Measurements from ENCODE around the gene CHAT. TPM values are rescaled to one million over a fixed set of nuclear protein-coding genes. Genes with fewer than 3 reads are reported as not detected.

CHAT gene
- total and polyA plus RNA-seq, 2 of the 13 experiments (the other 11 are each of a cell fraction or from before 2014, with no cell fraction given), result not detected

- Histone ChIP-seq H3K79me2 (ENCODE audit: insufficient read depth, low read length) (no peaks in the 10 kb centered on the region), H4K20me1 (ENCODE audit: insufficient read depth, low read length) (peaks cover 12% of the 10 kb centered on the region; the same call in 1 of the 2 replicates), H3K27ac (ENCODE audit: extremely low read length, insufficient read depth, low read length) (no peak overlapping the region), H3K9me3 (ENCODE audit: low read length) (no peaks in the 10 kb centered on the region), H3K27me3 (ENCODE audit: control insufficient read depth in 1 of 2, insufficient read depth in 2 of 2, low read length in 2 of 2) (peaks cover 5 to 29% of the 10 kb centered on the region in 2 experiments), H3K4me2 (ENCODE audit: low read depth, low read length) (no peak overlapping the region), H2AFZ (ENCODE audit: low read length) (no peak overlapping the region), H3K36me3 (replicated peaks in 1 of 2; ENCODE audit: control insufficient read depth in 1 of 2, insufficient read depth in 2 of 2, low read length in 2 of 2) (no peaks in the 10 kb centered on the region), H3K4me1 (ENCODE audit: insufficient read depth, low read length) (no peaks in the 10 kb centered on the region), H3K4me3 (replicated peaks in 1 of 3; ENCODE audit: insufficient read depth in 1 of 3, low read depth in 2 of 3, low read length in 3 of 3) (no peak overlapping the region), H3K9ac (ENCODE audit: insufficient read depth, low read depth, low read length) (no peak overlapping the region)
- in situ Hi-C loops (cut with HindIII; ENCODE audit: extremely low pct_ligation_motif_present, low pct_unique_long_range_greater_than_20kb) (no loop called here), intact Hi-C loops (cut with micrococcal nuclease; ENCODE audit: unreplicated experiment) (no loop called here)
- no TSS peak for BruUV-seq (replicated peaks)
- ATAC-seq (peak; percentile 81), DNase-seq (ENCODE audit: low spot score) (peak; percentile 33), FAIRE-seq (no peak)
- ChIA-PET POLR2A (no interaction called here), CTCF (ENCODE audit: low intra/inter-chr PET ratio, low total read pairs) (no interaction called here)
- 6% methylated on average over 19 of the region's 22 CpGs for WGBS (ENCODE audit: low lambda C conversion rate)
- 0 out of 2 replicates have a peak, but pooled peaks have one; percentile 31 for TF ChIP-seq NFYB (CRISPR knock-in tag; IDR thresholded peaks at IDR 0.05)
- TF ChIP-seq, protein P1, sequence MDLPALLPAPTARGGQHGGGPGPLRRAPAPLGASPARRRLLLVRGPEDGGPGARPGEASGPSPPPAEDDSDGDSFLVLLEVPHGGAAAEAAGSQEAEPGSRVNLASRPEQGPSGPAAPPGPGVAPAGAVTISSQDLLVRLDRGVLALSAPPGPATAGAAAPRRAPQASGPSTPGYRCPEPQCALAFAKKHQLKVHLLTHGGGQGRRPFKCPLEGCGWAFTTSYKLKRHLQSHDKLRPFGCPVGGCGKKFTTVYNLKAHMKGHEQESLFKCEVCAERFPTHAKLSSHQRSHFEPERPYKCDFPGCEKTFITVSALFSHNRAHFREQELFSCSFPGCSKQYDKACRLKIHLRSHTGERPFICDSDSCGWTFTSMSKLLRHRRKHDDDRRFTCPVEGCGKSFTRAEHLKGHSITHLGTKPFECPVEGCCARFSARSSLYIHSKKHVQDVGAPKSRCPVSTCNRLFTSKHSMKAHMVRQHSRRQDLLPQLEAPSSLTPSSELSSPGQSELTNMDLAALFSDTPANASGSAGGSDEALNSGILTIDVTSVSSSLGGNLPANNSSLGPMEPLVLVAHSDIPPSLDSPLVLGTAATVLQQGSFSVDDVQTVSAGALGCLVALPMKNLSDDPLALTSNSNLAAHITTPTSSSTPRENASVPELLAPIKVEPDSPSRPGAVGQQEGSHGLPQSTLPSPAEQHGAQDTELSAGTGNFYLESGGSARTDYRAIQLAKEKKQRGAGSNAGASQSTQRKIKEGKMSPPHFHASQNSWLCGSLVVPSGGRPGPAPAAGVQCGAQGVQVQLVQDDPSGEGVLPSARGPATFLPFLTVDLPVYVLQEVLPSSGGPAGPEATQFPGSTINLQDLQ (CRISPR knock-in tag; IDR thresholded peaks at IDR 0.05), result no peak
- TF ChIP-seq ZNF792 (CRISPR knock-in tag; IDR thresholded peaks at IDR 0.05), result peak; percentile 84
- TF ChIP-seq PAF1 (CRISPR knock-in tag; IDR thresholded peaks at IDR 0.05), result no peak
- 0 out of 2 replicates have a peak, but pooled peaks have one; percentile 24 for TF ChIP-seq RXRA (CRISPR knock-in tag; IDR thresholded peaks at IDR 0.05)
- TF ChIP-seq ZNF251 (CRISPR knock-in tag; IDR thresholded peaks at IDR 0.05), result no peak
- TF ChIP-seq FOXO1 (CRISPR knock-in tag; IDR thresholded peaks at IDR 0.05), result 0 out of 2 replicates have a peak, but pooled peaks have one; percentile 15
- TF ChIP-seq JUND (CRISPR knock-in tag; IDR thresholded peaks at IDR 0.05), result no peak
- TF ChIP-seq, protein P2, sequence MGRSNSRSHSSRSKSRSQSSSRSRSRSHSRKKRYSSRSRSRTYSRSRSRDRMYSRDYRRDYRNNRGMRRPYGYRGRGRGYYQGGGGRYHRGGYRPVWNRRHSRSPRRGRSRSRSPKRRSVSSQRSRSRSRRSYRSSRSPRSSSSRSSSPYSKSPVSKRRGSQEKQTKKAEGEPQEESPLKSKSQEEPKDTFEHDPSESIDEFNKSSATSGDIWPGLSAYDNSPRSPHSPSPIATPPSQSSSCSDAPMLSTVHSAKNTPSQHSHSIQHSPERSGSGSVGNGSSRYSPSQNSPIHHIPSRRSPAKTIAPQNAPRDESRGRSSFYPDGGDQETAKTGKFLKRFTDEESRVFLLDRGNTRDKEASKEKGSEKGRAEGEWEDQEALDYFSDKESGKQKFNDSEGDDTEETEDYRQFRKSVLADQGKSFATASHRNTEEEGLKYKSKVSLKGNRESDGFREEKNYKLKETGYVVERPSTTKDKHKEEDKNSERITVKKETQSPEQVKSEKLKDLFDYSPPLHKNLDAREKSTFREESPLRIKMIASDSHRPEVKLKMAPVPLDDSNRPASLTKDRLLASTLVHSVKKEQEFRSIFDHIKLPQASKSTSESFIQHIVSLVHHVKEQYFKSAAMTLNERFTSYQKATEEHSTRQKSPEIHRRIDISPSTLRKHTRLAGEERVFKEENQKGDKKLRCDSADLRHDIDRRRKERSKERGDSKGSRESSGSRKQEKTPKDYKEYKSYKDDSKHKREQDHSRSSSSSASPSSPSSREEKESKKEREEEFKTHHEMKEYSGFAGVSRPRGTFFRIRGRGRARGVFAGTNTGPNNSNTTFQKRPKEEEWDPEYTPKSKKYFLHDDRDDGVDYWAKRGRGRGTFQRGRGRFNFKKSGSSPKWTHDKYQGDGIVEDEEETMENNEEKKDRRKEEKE (IDR thresholded peaks at IDR 0.05), result no peak
- no peak for TF ChIP-seq GTF2F1 (IDR thresholded peaks at IDR 0.05; ENCODE audit: low read length)
- TF ChIP-seq, protein P3, sequence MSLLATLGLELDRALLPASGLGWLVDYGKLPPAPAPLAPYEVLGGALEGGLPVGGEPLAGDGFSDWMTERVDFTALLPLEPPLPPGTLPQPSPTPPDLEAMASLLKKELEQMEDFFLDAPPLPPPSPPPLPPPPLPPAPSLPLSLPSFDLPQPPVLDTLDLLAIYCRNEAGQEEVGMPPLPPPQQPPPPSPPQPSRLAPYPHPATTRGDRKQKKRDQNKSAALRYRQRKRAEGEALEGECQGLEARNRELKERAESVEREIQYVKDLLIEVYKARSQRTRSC (CRISPR knock-in tag; IDR thresholded peaks at IDR 0.05; ENCODE audit: low read depth), result no peak
- TF ChIP-seq NFIC (IDR thresholded peaks at IDR 0.05; ENCODE audit: low read length), result no peak
- peak; percentile 63 for TF ChIP-seq SIX1 (CRISPR knock-in tag; IDR thresholded peaks at IDR 0.05; ENCODE audit: borderline replicate concordance)
- TF ChIP-seq FLYWCH1 (CRISPR knock-in tag; IDR thresholded peaks at IDR 0.05), result peak; percentile 71; the same call in 1 of the 2 replicates
- TF ChIP-seq ZNF276 (CRISPR knock-in tag; IDR thresholded peaks at IDR 0.05; ENCODE audit: low read depth), result no peak
- TF ChIP-seq, protein P4, sequence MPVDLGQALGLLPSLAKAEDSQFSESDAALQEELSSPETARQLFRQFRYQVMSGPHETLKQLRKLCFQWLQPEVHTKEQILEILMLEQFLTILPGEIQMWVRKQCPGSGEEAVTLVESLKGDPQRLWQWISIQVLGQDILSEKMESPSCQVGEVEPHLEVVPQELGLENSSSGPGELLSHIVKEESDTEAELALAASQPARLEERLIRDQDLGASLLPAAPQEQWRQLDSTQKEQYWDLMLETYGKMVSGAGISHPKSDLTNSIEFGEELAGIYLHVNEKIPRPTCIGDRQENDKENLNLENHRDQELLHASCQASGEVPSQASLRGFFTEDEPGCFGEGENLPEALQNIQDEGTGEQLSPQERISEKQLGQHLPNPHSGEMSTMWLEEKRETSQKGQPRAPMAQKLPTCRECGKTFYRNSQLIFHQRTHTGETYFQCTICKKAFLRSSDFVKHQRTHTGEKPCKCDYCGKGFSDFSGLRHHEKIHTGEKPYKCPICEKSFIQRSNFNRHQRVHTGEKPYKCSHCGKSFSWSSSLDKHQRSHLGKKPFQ (CRISPR knock-in tag; IDR thresholded peaks at IDR 0.05; ENCODE audit: insufficient replicate concordance), result peak; percentile 31
Measured at GRCh38 chr10:49606981-49607535, 6.8 kb upstream of the CHAT start.

Data from HepG2 (cell line).